D721Med (cell line): ENCODE results near the gene SMG9.

Experiments used
- DNase-seq: peaks from one replicate; pipeline ENCODE4 v3.0.0; 2011; ENCODE audit warnings: low spot score; ENCODE audit not compliant: insufficient read length
- FAIRE-seq: peaks from 2 replicates; lab custom pipeline; 2011; peaks lifted over from hg19 to GRCh38; lab: Jason Lieb, UNC
- TF ChIP-seq, protein P1 (sequence below): IDR thresholded peaks from 2 replicates; pipeline ENCODE4 v1.5.1; 2012; ENCODE audit warnings: mild to moderate bottlenecking, control low read depth; ENCODE audit not compliant: insufficient read depth; ENCODE audit errors: missing control alignments

SMG9 gene

DNA sequence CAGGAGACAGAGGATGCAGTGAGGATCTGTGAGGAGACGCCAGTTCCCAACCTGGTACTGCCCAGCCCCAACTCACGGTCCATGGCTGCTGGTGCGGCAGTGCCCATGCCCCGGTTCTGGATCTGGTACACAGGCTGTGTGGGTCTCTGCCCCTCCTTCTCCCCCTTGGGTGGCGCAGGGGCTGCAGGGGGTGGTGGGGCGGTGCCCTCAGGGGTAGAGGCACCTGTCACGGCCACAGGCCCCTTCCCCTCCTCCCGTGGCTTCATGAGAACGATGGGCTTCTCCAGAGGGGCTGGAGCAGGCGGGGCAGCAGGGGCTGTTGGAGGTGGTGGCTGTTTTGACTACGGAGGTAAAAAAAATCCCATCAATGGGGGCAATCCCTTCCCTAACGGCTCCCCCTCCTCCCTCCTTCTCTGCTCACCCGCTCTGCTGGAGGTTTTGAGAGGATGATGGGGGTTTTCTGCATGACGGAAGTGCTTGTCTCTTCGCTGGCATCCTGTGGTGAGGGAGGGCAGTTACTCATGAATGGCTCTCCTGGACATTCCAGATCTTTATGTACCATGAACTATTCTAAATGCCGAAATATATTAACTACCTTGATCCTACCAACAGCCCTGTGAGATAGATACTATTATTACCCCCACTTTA lies 7.1 kb downstream of the SMG9 start:
- TF ChIP-seq, protein P1, sequence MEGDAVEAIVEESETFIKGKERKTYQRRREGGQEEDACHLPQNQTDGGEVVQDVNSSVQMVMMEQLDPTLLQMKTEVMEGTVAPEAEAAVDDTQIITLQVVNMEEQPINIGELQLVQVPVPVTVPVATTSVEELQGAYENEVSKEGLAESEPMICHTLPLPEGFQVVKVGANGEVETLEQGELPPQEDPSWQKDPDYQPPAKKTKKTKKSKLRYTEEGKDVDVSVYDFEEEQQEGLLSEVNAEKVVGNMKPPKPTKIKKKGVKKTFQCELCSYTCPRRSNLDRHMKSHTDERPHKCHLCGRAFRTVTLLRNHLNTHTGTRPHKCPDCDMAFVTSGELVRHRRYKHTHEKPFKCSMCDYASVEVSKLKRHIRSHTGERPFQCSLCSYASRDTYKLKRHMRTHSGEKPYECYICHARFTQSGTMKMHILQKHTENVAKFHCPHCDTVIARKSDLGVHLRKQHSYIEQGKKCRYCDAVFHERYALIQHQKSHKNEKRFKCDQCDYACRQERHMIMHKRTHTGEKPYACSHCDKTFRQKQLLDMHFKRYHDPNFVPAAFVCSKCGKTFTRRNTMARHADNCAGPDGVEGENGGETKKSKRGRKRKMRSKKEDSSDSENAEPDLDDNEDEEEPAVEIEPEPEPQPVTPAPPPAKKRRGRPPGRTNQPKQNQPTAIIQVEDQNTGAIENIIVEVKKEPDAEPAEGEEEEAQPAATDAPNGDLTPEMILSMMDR = no peak
- no peak for FAIRE-seq
- no peak for DNase-seq

DNA sequence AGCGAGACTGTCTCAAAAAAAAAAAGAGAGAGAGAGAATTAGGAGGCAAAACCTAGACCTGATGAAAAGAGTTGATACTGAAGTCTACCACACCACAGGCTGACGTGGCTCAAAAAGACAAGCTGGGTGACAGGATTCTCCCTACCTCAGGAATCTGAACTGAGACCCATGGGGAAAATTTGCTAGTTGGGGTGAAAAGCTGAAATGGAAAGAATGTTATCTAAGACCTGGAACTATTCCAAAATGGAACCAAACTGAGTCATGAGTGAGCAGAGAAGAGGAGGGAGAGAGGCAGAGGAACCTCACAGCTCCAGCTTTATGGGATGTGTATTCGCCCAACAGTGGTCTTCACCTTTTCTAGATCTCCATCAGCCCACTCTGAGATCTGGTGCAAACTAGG lies 11.7 kb downstream of the SMG9 start:
- no peak for FAIRE-seq
- TF ChIP-seq, protein P1 = no peak
- no peak for DNase-seq

DNA sequence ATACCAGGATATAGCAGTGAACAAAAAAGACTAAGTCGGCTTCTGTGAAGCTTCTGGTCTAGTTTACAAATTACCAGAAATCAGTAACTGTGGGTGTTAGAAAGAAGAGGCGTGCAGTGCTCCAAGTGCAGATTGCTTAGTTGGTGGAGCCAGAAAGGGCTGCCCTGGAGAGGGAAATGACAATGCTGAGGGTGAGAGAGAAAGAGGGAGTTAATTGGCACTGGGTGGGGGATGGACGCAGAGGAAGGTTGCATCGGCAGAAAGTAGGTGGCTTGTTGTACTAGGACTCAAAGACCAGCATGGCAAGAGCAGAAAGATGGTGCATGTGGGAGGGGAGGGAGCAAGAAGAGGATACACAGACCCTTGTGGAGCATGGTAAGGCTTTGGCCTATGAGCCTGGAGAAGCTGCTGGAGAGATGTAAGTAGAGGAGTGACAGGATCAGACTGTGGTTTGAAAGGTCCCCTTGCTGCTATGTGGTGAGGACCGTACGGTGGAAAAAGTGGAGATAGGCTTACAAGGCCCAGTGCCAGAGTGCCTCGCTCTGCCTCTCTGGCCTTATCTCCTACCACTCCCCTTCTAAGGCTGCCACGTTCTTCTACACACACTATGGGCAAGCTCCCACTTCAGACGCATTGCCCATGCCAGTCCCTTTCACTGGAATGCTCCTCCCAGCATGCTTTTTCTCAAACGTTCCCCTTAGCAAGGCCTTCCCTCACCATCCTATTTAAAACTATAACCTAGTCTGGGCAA lies 13.5 kb downstream of the SMG9 start:
- TF ChIP-seq, protein P1 = no peak
- DNase-seq (no peak), FAIRE-seq (no peak)

DNA sequence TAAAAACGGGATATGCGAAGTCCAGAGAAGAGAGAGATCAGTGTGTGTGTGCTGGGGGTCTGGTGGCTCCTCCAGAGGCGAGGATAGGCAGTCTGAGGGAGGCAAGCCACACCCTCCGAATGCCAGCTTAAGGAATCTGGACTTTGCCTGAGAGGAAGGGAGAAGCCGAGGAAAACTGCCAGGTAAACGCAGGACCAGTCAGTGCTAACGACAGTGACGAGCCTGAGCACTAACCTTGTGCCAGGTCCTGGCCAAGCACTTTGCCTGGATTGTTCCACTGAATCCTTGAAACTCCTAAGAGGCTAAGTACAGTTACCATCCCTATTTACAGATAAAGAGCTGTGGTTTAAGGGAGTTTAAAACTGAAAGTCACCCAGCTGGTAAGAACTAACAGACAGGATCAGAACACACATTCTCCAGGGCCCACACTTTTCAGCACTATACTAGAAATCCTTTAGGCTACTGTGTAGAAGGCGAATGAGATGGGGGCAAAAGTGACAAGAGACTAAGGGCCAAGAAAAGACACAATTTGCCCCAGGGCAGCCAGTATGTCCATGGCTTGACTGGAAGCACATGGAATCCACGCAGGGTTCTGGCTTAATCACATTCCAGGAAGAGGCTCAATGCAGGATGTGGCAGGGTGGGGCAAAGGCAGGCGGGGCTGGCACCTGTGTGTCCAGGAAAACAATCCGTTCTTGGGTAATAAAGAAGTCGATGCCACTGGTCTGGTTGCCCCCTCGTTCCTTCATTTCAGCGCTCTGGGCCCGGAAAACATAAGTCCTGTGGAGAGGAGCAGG lies 15.1 kb downstream of the SMG9 start:
- DNase-seq = no peak
- TF ChIP-seq, protein P1 = no peak
- FAIRE-seq = no peak

DNA sequence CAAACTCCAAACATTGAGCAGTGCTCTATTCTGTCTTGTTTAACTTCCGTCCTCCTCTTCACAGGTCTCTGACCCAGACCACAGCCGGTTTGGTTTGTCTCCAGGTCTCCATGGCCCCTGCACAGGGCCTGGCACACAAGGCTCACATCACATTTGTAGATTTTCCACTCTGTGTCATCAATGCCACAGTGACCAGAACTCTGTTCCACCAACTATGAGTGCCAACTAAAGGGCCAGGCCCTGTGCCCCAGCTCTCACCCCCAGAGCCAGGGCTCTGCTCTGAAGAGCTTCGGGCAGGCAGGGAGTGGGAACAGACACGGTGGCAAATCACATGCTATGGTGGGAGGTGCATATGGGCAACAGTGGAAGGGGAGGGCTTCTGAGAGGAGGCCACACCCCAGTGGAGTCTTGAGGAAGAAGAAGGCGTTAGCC lies 16.0 kb downstream of the SMG9 start:
- no peak for FAIRE-seq
- TF ChIP-seq, protein P1 = no peak
- DNase-seq = no peak

DNA sequence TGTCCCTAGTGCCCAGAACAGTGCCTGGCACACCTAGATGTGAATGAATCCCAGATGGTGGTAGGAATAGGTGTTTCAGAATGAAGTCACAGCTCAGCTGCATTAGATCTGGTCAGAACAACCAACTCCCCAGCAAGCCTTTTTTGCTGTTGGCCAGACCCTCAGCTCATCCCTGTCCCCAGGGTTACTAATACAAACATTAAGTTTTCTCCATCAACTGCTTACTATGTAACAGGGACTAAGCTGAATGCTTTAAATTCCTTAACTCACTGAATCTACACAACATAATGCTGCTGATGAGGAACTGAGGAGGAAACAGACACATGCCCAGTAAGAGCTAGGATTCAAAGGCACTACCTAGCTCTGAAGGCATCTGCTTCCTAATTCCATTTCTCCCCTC lies 18.8 kb downstream of the SMG9 start:
- DNase-seq (no peak), FAIRE-seq (no peak)
- TF ChIP-seq, protein P1 = no peak
